ELR (cell line): ENCODE measurements around the gene TNFAIP8.
"Not testable (repeated sequence)": the region's sequence is repeated elsewhere in the genome, so short reads cannot be mapped to it uniquely, and the experiment has no call there.

ENCODE experiments used
- DNase-seq: peaks from one replicate; pipeline ENCODE4 v3.0.0-alpha.2; 2015; ENCODE audit warnings: low read depth

Gene TNFAIP8

DNA sequence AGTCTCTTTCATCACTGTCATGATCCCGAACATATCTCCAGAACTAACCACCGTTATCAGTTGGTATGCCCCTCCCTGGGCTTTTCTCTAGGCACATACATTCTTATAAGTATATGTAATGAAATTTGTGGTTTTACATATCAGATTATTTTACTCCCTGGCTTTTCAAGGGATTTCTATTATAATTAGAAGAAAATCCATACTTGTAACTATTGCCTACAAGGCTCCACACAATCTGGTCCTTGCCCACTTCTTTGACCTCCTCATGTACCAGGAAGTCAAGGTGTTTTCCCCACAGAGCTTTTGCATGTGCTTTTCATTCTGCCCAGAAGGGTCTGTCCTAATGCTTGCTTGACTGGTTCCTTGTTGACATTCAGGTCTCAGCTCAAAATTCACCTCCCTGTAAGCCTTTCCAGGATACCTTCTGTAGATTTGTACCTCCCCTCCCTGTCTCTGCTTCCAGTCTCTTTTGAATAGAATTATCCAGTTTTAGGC, 62.8 kb downstream of the TNFAIP8 start:
- no peak for DNase-seq

DNA sequence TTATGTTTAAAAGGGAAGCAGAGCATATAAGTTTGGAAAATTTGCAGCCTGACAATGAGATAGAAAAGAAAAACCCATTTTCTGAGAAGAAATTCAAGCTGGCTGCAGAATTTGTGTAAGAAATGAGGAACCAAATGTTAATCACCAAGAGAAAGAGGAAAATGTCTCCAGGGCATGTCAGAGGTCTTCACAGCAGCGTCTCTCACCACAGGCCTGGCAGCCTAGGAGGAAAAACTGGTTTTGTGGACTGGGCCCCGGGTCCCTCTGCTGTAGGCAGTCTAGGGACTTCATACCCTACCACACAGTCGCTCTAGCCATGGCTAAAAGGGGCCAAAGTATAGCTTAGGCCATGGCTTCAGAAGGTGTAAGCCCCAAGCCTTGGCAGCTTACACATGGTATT, 64.3 kb downstream of the TNFAIP8 start:
- no peak for DNase-seq

DNA sequence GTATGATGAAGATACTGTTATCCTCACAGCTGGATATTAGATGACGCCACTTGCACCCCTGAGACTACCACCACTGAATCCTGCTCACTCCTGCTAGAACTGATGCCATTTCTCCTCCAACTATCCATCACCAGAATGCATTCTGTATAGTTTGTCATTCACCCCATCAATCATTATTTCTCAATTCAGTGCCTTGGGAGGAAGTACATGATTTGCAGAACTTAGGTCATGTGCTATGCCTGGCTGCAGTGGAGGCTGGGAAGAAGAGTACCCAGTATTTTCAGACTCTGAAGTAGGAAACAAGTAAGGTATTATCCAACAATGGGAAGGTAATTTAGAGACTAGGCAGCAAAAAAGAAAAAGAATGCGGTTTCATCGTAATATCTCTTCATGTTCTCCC, 70.2 kb downstream of the TNFAIP8 start:
- no peak for DNase-seq

DNA sequence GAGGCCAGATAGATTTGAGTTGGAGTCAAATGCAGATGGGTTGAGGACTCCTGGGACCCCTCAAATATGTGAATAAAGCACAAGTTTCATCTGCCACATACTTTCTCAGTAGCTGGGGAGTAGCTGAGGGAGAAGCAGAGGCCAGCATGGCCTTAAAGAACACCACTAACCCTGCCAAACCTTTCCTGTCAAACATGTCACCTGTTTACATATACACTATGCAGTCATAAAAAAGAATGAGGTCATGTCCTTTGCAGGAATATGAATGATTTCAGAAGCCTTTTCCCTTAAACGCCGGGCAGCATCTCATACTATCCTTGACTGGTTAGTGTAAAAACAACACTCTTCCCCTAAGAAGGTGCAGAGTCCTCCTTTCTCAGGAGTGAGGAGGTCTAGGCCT, 71.2 kb downstream of the TNFAIP8 start:
- DNase-seq, result no peak

DNA sequence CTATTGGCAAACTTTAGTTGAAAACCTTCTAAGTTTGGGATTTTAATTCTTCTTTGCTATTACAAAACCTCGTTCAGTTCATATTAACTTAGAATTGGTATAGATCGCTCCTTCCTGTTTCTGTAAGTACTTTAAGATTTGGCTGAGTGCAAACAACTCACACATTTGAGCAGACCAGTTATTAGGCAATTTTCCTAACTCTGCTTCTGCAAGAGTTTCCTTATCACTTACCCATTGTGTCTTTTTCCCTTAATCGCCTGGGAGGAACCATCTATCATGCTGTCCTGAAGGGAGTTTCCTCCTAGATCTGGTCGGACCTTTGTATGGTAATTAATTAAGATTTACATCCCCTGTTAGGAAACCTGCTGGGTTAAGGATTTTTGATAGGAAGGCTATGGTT, 71.8 kb downstream of the TNFAIP8 start:
- not testable (repeated sequence) for DNase-seq

DNA sequence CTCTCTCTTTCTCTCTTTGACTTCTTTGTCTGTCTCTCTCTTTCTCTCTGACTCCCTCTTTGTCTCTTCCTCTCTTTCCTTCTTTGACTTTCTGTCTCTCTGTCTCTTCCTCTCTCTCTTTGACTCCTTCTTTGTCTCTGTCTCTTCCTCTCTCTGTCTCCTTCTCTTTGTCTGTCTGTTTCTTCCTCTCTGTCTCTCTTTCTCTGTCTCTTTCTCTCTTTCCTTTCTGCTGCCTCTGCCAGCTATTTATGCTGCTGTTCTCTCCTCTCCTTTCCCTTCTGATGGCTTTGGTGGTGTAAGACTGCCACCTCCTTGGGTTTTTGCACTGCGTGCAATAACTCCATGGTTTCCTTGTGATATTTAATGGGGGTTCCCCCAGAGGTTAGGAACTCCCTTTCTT, 72.3 kb downstream of the TNFAIP8 start:
- not testable (repeated sequence) for DNase-seq

DNA sequence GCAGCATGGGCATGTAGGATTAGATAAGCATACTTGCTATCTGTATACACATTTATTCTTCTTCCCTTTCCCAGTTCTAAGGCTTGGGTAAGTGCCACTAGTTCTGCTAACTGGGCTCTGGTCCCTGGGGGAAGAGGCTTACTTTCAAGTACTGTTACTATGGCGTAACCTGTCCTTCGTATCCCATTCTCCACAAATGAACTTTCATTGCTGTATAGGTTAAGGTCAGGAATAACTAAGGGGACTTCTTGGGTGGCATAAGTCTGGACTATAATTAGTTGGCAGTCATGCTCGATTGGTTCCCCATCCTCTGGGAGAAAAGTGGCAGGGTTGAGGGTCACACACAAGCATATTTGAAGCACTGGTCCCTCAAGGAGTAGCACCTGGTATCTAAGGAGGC, 72.8 kb downstream of the TNFAIP8 start:
- not testable (repeated sequence) for DNase-seq

DNA sequence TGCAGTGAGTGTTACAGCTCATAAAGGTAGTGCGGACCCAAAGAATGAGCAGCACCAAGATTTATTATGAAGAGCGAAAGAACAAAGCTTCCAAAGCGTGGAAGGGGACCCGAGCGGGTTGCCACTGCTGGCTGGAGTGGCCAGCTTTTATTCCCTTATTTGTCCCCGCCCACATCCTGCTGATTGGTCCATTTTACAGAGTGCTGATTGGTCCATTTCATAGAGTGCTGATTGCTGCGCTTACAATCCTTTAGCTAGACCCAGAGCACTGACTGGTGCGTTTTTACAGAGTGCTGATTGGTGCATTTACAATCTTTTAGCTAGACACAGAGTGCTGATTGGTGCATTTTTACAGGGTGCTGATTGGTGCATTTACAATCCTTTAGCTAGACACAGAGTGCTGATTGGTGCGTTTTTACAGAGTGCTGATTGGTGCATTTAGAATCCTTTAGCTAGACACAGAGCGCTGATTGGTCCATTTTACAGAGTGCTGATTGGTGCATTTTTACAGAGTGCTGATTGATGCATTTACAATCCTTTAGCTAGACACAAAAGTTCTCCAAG, 76.9 kb downstream of the TNFAIP8 start:
- DNase-seq, result not testable (repeated sequence)

DNA sequence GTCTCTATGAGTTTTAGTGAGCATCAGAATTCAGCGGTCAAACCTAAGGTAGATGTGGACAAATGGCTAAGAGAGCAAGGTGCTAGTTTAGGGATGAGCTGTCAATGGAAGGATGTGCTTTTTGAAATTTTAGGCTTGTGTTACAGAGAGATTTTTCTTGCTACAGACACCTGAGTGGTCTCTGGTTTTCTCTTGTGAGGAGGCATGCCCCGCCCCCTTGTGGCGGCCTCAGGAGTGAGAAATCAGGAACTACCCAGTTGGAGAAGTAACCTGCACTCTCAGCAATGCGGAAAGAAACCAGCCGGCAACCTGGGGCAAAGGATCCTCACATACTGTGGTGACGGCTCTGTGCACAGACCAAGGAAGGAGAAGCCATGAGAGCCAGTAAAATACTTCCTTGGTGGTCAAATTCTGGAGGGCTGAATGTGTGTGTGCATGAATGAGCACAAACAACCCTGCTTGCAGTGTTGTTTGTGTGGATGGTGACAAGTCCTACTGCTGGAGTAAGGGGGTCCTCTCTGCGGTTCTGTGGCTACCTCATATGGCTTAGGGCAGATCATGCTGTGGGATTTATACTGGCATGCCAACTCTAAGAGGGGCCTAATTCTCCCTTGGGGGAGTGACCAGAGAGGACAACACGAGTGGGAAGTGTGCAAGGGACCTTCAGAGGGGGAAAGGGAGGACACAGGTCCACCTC, 79.8 kb downstream of the TNFAIP8 start:
- DNase-seq, result peak; percentile 61

DNA sequence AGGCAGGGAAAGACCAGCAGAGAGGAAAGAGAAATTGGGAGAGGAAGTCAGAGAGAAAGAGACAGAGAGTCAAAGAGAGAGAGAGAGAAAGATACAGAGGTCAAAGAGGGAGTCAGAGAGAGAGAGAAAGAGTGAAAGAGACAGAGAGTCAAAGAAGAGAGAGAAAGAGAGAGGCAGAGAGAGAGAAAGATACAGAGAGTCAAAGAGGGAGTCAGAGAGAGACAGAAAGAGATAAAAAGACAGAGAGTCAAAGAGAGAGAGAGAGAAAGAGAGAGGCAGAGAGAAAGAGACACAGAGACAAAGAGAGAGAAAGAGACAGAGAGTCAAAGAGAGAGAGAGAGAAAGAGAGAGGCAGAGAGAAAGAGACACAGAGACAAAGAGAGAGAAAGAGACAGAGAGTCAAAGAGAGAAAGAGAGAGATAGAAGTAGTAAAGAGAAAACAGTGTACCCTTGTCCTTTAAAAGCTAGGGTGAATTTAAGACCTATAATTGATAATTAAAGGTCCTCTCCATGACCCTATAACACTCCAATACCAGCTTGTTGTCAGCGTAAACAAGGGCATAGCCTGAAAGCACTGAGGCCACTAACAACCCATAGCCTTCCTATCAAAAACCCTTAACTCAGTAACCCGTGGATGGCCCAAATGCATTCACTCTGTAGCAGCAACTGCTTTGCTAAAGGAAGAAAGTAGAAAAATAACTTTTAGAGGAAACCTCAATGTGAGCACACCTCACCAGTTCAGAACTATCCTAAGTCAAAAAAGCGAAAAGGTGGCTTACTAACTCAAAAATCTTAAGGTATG, 82.2 kb downstream of the TNFAIP8 start:
- DNase-seq, result not testable (repeated sequence)

DNA sequence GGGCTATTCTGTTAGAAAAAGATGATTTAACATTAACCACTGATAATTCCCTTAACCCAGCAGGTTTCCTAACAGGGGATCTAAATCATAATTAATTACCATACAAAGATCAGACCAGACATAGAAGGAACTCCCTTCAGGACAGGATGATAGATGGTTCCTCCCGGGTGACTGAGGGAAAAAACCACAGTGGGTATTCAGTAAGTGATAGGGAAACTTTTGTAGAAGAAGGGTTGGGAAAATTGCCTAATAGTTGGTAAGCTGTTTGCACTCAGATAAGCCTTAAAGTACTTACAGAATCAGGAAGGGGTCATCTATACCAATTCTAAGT, 82.7 kb downstream of the TNFAIP8 start:
- not testable (repeated sequence) for DNase-seq

DNA sequence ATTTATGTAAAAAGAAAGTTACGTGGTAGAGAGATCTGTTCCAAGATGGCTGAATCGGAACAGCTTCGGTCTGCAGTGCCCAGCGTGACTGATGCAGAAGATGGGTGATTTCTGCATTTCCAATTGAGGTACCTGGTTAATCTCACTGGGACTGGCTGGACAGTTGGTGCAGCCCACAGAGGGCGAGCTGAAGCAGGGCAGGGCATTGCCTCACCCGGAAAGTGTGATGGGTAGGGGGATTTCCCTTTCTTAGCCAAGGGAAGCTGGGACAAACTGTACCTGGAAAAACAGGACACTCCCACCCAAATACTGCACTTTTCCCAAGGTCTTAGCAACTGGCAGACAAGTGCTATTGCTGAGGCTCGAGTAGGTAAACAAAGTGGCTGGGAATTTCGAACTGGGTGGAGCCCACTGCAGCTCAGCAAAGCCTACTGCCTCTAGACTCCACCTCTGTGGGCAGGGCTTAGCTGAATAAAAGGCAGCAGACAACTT, 83.4 kb downstream of the TNFAIP8 start:
- no peak for DNase-seq

DNA sequence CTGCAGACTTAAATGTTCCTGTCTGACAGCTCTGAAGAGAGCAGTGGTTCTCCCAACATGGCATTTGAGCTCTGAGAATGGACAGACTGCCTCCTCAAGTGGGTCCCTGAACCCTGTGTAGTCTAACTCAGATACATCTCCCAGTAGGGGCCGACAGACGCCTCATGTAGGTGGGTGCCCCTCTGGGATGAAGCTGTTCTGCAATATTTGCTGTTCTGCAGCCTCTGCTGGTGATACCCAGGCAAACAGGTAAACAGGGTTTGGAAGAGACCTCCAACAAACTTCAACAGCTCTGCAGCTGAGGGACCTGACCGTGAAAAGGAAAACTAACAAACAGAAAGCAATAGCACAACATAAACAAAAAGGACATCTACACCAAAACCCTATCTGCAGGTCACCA, 83.8 kb downstream of the TNFAIP8 start:
- not testable (repeated sequence) for DNase-seq

DNA sequence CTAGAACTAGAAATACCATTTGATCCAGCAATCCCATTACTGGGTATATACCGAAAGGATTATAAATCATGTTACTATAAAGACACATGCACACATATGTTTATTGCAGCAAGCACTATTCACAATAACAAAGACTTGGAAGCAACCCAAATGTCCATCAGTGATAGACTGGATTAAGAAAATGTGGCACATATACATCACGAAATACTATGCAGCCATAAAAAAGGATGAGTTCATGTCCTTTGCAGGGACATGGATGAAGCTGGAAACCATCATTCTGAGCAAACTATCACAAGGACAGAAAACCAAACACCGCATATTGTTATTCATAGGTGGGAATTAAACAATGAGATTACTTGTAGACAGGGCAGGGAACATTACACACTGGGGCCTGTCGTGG, 88.8 kb downstream of the TNFAIP8 start:
- not testable (repeated sequence) for DNase-seq

DNA sequence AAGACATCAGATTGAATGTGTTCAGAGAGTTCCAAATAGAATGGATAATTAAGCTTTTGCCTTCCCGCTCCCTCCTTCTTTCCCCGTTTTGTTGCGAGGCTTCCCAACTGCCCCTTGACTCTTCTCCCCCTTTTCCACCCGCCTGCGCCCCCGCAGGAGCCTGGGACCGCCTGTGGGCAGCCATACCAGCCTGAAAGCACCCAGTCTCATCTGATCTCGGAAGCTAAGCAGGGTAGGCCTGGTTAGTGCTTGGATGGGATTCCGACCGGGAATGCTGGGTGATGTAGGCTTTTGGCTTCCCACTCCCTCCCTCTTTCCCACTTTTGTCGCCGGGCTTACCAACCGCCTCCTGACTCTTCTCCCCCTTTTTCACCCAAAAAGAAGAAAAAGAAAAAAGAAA, 89.7 kb downstream of the TNFAIP8 start:
- no peak for DNase-seq
